Activated CD4-positive, alpha-beta T cell treated with anti-CD3 and anti-CD28 coated beads for 36 hours (primary cell): ENCODE results near the gene ZNF217. TPM values are rescaled to one million over a fixed set of nuclear protein-coding genes. Genes with fewer than 3 reads are reported as not detected.
"Not testable (repeated sequence)": the region's sequence is repeated elsewhere in the genome, so short reads cannot be mapped to it uniquely, and the experiment has no call there.

Experiments used
- ATAC-seq: fragments of 200-7000 bp; cut with Tn5 transposase; one replicate; pipeline ENCODE4 v1.10.0; 2021; ENCODE audit warnings: mild to moderate bottlenecking, moderate library complexity
- CTCF ChIA-PET: fragments of 350-600 bp; sonication (Branson Sonifier 250); formaldehyde crosslinking; loops from one replicate; lab custom pipeline; 2021; ENCODE audit warnings: antibody characterized with exemption; lab: Charles Lee
- POLR2A ChIA-PET: fragments of 350-600 bp; sonication (Branson Sonifier 250); formaldehyde crosslinking; loops from one replicate; lab custom pipeline; 2021; ENCODE audit warnings: antibody characterized with exemption, inconsistent platforms; lab: Charles Lee
- DNase-seq: peaks from one replicate; pipeline ENCODE4 v3.0.0-alpha.2; 2020
- H3K27ac Mint-ChIP-seq: one replicate; pipeline ENCODE4 v1.8.0; 2021; ENCODE audit warnings: mixed read lengths
- H3K27me3 Mint-ChIP-seq: one replicate; pipeline ENCODE4 v1.8.0; 2021; ENCODE audit warnings: mixed read lengths
- H3K36me3 Mint-ChIP-seq: one replicate; pipeline ENCODE4 v1.8.0; 2021; ENCODE audit warnings: low read depth, mixed read lengths
- H3K4me1 Mint-ChIP-seq: one replicate; pipeline ENCODE4 v1.8.0; 2021; ENCODE audit warnings: mixed read lengths
- H3K4me3 Mint-ChIP-seq: one replicate; pipeline ENCODE4 v1.8.0; 2021; ENCODE audit warnings: mild to moderate bottlenecking, moderate library complexity, mixed read lengths
- H3K9me3 Mint-ChIP-seq: one replicate; pipeline ENCODE4 v1.8.0; 2021; ENCODE audit warnings: low read depth, mixed read lengths
- intact Hi-C, 2 experiments: fragments of 100-400 bp; cut with DNase I in 1 of 2; cut with micrococcal nuclease in 1 of 2; formaldehyde crosslinking; loops; one replicate each; pipeline versions ENCODE4 v1.14.2 to v1.15.1; 2022 to 2024; cut with DNase I, micrococcal nuclease
- total RNA-seq, 2 experiments: library from RNA; stranded (reverse); gene quantifications; one replicate each; pipeline ENCODE4 v1.2.3, GENCODE V29; 2021

The ZNF217 gene
- total RNA-seq, 2 experiments from 2014 or later, result 41.5 to 45.6 TPM

DNA sequence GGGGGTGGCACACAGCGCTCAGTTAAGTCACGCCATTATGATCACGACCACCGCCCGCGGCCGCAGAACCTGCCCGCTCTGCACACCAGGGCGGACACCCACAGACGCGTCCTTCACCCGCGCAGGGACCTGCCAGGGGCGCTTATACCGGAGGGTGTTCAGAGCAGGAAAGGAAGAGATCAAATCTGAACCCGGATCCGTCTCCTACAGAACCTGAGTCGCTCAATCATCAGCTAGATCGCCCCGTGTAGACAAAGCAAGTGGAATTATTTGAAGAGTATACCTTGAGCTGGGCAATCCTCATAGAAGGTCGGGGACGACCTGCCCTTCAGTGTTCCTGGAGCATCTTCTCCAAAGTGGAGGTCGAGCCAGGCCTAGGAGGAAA is 14.4 kb upstream of the ZNF217 start:
- Mint-ChIP-seq H3K4me3 (peak overlapping the region; percentile 77), H3K27ac (peak overlapping the region; percentile 98), H3K36me3 (peaks cover 8% of the 10 kb centered on the region), H3K4me1 (peaks cover 36% of the 10 kb centered on the region), H3K27me3 (no peaks in the 10 kb centered on the region), H3K9me3 (no peaks in the 10 kb centered on the region)
- no peak for ATAC-seq
- CTCF ChIA-PET, result interaction anchor here (1.0 kb wide), 1 partner anchor 29 kb away, joined by 3 read pairs; no protein-coding TSS in a partner anchor
- no peak for DNase-seq
- intact Hi-C loops, result loop anchor here in 1 of 2 experiments (2.0 kb wide), 2 partner anchors 13 to 35 kb away; no protein-coding TSS in a partner anchor
- POLR2A ChIA-PET, result no interaction called here

DNA sequence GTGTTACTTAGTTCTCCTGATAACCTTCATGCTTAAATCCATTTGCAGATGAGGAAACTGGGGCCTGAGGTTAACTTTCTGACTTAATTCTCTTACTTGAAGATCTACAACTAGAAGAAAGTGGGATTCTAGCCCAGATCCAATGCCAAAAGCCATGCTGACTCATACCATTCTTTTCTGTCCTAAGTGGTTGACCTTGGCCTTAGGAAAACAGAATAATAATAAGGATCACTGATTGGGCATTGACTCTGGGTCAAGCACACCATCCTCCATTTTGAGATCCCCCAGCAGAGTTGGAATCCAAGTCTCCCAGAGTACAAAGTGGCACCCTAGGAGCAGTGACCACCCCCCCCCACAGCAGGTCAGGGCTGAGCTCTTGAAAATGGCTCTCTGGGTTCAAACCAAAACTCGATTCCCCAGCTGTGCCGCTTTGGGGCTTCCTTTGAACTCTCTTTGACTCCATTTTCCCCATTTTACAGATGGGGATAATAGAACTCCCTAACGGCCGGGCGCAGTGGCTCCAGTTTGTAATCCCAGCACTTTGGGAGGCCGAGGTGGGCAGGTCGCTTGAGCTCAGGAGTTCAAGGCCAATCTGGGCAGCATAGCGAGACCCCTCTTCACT is 12.8 kb upstream of the ZNF217 start:
- ATAC-seq, result no peak
- intact Hi-C loops, result no loop called here
- POLR2A ChIA-PET, result no interaction called here
- Mint-ChIP-seq H3K27me3 (no peaks in the 10 kb centered on the region), H3K36me3 (peaks cover 8% of the 10 kb centered on the region), H3K27ac (no peak overlapping the region), H3K4me3 (no peak overlapping the region), H3K9me3 (no peaks in the 10 kb centered on the region), H3K4me1 (peaks cover 34% of the 10 kb centered on the region)
- no peak for DNase-seq
- CTCF ChIA-PET, result no interaction called here

DNA sequence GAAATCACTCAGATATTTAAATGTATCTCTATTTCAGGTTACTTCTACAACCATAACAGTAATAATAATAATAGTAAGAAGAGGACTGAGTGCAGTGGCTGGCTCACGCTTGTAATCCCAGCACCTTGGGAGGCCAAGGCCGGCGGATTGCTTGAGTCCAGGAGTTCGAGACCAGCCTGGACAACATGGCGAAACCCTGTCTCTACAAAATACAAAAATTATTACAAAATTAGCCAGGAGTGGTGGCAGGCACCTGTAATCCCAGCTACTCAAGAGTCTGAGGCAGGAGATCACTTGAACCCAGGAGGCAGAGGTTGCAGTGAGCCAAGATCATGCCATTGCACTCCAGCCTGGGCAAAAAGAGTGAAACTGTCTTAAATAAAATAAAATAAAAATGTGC is 11.8 kb upstream of the ZNF217 start:
- H3K27ac Mint-ChIP-seq, ATAC-seq, H3K27me3 Mint-ChIP-seq, DNase-seq, CTCF ChIA-PET, H3K4me3 Mint-ChIP-seq, intact Hi-C loops, H3K9me3 Mint-ChIP-seq, H3K36me3 Mint-ChIP-seq: not testable (repeated sequence)
- H3K4me1 Mint-ChIP-seq, result peaks cover 30% of the 10 kb centered on the region
- POLR2A ChIA-PET, result interaction anchor here (0.8 kb wide), 1 partner anchor 23 kb away, joined by 3 read pairs; no protein-coding TSS in a partner anchor

DNA sequence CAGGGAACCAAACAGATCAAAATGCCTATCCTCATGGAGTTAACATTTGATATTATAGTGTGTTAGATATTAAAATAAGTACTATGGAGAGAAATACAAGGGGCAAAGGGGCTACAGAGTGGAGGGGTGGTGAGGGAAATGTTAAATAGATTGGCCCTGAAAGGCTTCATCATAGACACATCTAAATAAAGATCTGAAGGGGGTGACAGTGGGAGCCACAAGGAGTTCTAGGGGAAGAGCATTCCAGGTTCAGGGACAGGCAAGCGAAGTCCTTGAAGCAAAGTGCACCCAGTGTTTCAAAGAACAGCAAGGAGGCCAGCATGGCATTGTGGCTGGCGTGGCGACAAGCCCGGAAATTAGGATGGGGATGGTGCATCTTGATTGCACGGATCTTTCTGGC is 11.2 kb upstream of the ZNF217 start:
- H3K36me3 Mint-ChIP-seq, H3K4me3 Mint-ChIP-seq, H3K27ac Mint-ChIP-seq, POLR2A ChIA-PET, ATAC-seq, CTCF ChIA-PET, H3K27me3 Mint-ChIP-seq, intact Hi-C loops, H3K9me3 Mint-ChIP-seq, DNase-seq: not testable (repeated sequence)
- H3K4me1 Mint-ChIP-seq, result peaks cover 27% of the 10 kb centered on the region

DNA sequence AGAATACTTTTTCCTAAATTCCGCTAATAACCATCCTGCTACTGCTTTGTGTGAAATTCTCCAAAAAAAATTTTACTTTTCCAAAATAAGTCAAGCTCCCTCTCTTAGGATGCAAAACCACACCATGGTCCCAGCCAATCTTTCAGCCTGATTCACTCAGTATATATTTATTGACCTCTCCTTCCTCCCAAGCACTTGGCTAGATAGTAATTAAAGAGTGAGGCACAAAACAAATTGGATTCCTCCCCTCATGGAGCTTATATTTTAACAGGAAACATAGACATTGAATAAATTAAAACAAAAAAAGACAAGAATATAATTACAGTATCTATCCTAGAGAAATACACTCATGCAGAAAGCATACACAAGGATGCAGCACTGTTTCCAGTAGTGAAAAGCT is 9.0 kb upstream of the ZNF217 start:
- H3K4me1 Mint-ChIP-seq, result peaks cover 30% of the 10 kb centered on the region
- DNase-seq (no peak), ATAC-seq (no peak)
- no peaks in the 10 kb centered on the region for H3K27me3 Mint-ChIP-seq
- peaks cover 3% of the 10 kb centered on the region for H3K36me3 Mint-ChIP-seq
- H3K4me3 Mint-ChIP-seq, result no peak overlapping the region
- intact Hi-C loops, result no loop called here
- ChIA-PET POLR2A (interaction anchor here (0.6 kb wide), 1 partner anchor 171 kb away, joined by 3 read pairs; no protein-coding TSS in a partner anchor), CTCF (no interaction called here)
- H3K27ac Mint-ChIP-seq, result no peak overlapping the region
- no peaks in the 10 kb centered on the region for H3K9me3 Mint-ChIP-seq

DNA sequence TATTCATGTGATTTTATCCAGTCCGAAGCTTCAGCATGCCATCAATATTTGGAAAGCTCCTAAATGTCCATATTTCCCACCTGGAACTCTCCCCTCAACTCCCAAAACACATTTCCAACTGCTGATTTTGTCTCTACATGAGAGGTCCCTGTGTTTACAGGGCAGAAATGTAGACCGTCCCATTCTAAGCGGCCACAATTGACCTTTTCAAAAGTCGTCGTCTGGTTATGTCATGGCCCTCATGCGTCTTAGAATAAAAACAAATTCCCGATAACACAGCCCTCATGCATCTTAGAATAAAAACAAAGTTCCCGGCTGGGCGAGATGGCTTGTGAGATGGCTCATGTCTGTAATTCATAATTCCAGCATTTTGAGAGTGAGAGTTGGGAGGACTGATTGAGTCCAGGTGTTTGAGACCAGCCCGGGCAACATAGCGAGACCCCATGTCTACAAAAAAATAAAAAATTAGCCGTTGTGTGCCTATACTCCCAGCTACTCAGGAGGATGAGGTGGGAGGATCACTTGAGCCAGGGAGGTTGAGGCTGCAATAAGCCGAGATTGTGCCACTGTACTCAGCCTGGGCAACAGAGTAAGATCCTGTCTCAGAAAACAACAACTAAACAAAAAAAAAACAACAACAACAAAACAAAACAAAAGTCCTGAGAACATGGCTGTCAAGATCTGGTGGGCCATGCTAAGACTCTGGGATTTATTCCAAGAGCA is 6.4 kb upstream of the ZNF217 start:
- H3K36me3 Mint-ChIP-seq, result peaks cover 3% of the 10 kb centered on the region
- peak overlapping the region; percentile 47 for H3K27ac Mint-ChIP-seq
- no peak for DNase-seq
- ChIA-PET CTCF (interaction anchor here (0.6 to 1.7 kb wide), 3 partner anchors 10 to 355 kb away, joined by 3 to 11 read pairs (median 3); no protein-coding TSS in a partner anchor), POLR2A (no interaction called here)
- no peak for ATAC-seq
- no peaks in the 10 kb centered on the region for H3K27me3 Mint-ChIP-seq
- no peak overlapping the region for H3K4me3 Mint-ChIP-seq
- peaks cover 44% of the 10 kb centered on the region for H3K4me1 Mint-ChIP-seq
- no peaks in the 10 kb centered on the region for H3K9me3 Mint-ChIP-seq
- intact Hi-C loops, result loop anchor here (1.0 to 5.0 kb wide), 2 partner anchors 78 to 107 kb away; no protein-coding TSS in a partner anchor

DNA sequence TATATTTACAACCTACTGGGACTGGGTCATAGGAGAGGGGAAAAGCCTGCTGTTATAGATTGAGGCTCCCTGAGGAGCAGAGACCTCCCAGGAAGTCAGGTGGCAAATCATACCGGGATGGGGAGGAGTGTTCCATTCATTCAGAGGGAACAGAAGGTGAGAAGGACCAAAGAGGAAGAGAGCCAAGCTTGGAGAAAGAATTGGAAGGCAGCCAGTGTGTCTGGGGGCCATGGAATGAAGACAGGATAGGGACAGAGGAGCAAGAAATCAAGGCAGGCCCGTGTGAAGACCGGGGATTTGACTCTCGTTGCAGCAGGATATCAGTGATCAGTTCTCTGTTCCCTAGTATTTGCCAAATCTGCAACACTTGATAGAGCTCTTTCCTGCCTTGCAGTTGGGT is 5.7 kb upstream of the ZNF217 start:
- peak overlapping the region; percentile 47 for H3K27ac Mint-ChIP-seq
- POLR2A ChIA-PET, result no interaction called here
- no peaks in the 10 kb centered on the region for H3K9me3 Mint-ChIP-seq
- CTCF ChIA-PET, result interaction anchor here (1.7 kb wide), 1 partner anchor 11 kb away, joined by 11 read pairs; no protein-coding TSS in a partner anchor
- peak; percentile 3 for DNase-seq
- H3K4me1 Mint-ChIP-seq, result peaks cover 46% of the 10 kb centered on the region
- H3K4me3 Mint-ChIP-seq, result no peak overlapping the region
- H3K27me3 Mint-ChIP-seq, result no peaks in the 10 kb centered on the region
- intact Hi-C loops, result loop anchor here in 1 of 2 experiments (5.0 kb wide), 1 partner anchor 108 kb away; no protein-coding TSS in a partner anchor
- no peak for ATAC-seq
- H3K36me3 Mint-ChIP-seq, result no peaks in the 10 kb centered on the region

DNA sequence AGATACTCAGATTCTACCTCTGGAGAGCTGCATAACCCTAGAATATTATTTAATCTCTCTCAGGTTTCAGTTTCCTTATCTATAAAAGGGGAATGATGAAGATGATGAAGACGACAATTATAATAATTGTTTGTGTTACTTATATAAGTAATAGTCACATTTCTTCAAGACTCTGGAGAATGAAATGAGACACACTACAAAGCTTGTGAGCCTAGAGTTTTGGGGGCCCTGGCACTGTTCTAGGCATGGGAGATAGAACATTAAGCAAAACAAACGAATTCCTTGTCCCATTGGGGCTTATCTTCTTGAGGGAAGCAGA is 5.4 kb upstream of the ZNF217 start:
- no peak overlapping the region for H3K4me3 Mint-ChIP-seq
- no peaks in the 10 kb centered on the region for H3K9me3 Mint-ChIP-seq
- CTCF ChIA-PET, result interaction anchor here (1.4 to 1.7 kb wide), 2 partner anchors 11 to 314 kb away, joined by 3 to 11 read pairs; no protein-coding TSS in a partner anchor
- H3K36me3 Mint-ChIP-seq, result no peaks in the 10 kb centered on the region
- intact Hi-C loops, result loop anchor here in 1 of 2 experiments (5.0 kb wide), 1 partner anchor 108 kb away; no protein-coding TSS in a partner anchor
- DNase-seq, result peak; percentile 3
- peaks cover 46% of the 10 kb centered on the region for H3K4me1 Mint-ChIP-seq
- no peak for ATAC-seq
- POLR2A ChIA-PET, result no interaction called here
- peak overlapping the region; percentile 28 for H3K27ac Mint-ChIP-seq
- no peaks in the 10 kb centered on the region for H3K27me3 Mint-ChIP-seq

DNA sequence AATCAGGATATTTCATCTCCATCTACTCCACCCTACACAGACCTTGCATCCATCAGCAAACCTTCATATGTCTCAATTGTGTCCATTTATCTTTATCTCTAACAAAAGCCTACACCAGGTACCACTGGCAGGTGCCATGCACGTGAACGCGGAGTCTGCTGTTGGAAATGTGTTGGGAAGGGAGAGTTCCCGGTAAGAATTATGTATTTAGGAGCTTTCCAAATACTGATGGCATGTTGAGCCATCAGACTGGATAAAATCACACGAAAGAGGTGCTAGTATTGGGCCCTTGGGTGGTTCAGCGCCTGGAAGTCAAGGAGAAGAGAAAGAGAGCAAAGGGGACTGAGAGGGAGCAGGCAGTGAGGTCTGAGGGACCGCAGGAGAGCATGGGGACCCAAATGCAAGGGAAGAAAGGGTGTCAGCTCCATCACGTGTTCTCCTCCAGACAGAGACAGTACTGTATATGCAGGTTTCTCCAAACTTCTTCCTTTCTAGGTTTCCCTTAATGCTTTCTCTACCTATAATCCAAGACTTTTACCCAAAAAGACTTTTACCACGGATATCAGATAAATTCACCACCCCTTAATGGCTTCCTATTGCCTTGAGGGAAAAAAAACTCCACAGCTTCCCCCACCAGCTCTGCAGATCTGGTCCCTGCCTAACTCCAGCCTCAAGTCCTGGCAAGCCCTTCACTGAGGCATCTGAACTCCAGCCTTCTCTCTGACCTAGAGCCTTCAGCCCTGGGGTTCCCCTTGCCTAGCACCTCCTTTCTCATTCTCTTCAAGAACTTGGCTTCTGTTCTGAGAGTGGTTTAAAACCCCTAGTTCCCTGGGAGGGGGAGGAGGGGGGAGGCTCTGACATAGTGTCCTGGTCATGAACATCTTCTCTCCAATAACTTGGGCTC is 4.8 kb upstream of the ZNF217 start:
- H3K4me1 Mint-ChIP-seq, result peaks cover 44% of the 10 kb centered on the region
- DNase-seq, result peak; percentile 58
- ATAC-seq, result peak; percentile 16
- no peaks in the 10 kb centered on the region for H3K36me3 Mint-ChIP-seq
- no peaks in the 10 kb centered on the region for H3K27me3 Mint-ChIP-seq
- intact Hi-C loops, result loop anchor here (1.0 to 5.0 kb wide), 2 partner anchors 11 to 109 kb away; no protein-coding TSS in a partner anchor
- no peak overlapping the region for H3K4me3 Mint-ChIP-seq
- H3K9me3 Mint-ChIP-seq, result no peaks in the 10 kb centered on the region
- CTCF ChIA-PET, result interaction anchor here (0.6 to 1.7 kb wide), 5 partner anchors 12 to 383 kb away, joined by 3 to 11 read pairs (median 3); no protein-coding TSS in a partner anchor
- H3K27ac Mint-ChIP-seq, result peak overlapping the region; percentile 55
- POLR2A ChIA-PET, result no interaction called here

DNA sequence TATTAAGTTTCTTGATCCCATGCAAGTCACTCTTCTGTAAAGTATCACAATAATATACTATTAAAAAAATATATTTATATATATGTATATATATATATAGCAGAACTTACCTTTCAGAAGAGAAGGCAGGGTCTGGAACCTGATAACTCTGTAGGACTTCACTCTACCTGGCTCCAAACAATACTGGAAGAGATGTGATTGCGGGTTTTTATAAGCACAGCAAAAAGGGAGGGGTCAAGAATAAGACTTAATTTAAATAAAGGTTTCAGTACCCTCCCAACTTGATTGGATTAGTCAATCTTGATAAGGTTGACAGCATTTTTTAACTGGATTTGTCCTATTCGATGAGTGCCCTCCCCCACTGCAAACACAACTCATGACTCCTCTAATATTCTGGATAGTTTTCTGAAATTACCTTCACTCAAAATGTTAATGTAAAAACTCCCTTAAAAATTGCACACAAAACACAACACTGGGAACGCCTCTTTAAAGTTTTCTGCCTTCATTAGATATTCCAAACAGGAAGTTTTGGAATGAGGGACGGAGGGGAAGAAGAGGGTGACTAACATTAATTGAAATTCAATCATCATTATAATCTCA is 4.0 kb upstream of the ZNF217 start:
- no peak for ATAC-seq
- Mint-ChIP-seq H3K27ac (peak overlapping the region; percentile 15), H3K4me1 (peaks cover 44% of the 10 kb centered on the region), H3K9me3 (no peaks in the 10 kb centered on the region), H3K27me3 (no peaks in the 10 kb centered on the region), H3K36me3 (no peaks in the 10 kb centered on the region), H3K4me3 (no peak overlapping the region)
- intact Hi-C loops, result loop anchor here (1.0 to 5.0 kb wide), 2 partner anchors 12 to 110 kb away; no protein-coding TSS in a partner anchor
- ChIA-PET CTCF (interaction anchor here (0.7 to 2.7 kb wide), 5 partner anchors 15 to 316 kb away, joined by 3 to 10 read pairs (median 3); no protein-coding TSS in a partner anchor), POLR2A (no interaction called here)
- DNase-seq, result no peak
